GM06990 (cell line): ENCODE measurements around the gene GNB3.
A peak's percentile ranks its signal among the peaks of the same experiment; 100 is the strongest.
"Not testable (repeated sequence)": the region's sequence is repeated elsewhere in the genome, so short reads cannot be mapped to it uniquely, and the experiment has no call there.

Experiments used
- DNase-seq: peaks from one replicate; pipeline ENCODE4 v3.0.0-alpha.2; 2011; ENCODE audit not compliant: insufficient read length; ENCODE audit errors: extremely low read depth
- H3K27me3 ChIP-seq: replicated peaks from 2 replicates; pipeline ENCODE4 v1.6.0; 2011; ENCODE audit warnings: low read length; ENCODE audit not compliant: control insufficient read depth, insufficient read depth
- H3K36me3 ChIP-seq: 2 replicates; pipeline ENCODE4 v1.5.1; 2011; ENCODE audit warnings: low read length; ENCODE audit not compliant: control insufficient read depth, insufficient read depth
- H3K4me3 ChIP-seq: replicated peaks from 2 replicates; pipeline ENCODE4 v1.5.1; 2011; ENCODE audit warnings: low read depth, mild to moderate bottlenecking, control low read depth, low read length
- TF ChIP-seq, protein P1 (sequence below): IDR thresholded peaks from 2 replicates; pipeline ENCODE4 v1.5.1; 2011; ENCODE audit warnings: low read length, control low read depth, mild to moderate bottlenecking, inconsistent platforms; ENCODE audit not compliant: insufficient read depth, poor library complexity, severe bottlenecking

Gene GNB3

DNA sequence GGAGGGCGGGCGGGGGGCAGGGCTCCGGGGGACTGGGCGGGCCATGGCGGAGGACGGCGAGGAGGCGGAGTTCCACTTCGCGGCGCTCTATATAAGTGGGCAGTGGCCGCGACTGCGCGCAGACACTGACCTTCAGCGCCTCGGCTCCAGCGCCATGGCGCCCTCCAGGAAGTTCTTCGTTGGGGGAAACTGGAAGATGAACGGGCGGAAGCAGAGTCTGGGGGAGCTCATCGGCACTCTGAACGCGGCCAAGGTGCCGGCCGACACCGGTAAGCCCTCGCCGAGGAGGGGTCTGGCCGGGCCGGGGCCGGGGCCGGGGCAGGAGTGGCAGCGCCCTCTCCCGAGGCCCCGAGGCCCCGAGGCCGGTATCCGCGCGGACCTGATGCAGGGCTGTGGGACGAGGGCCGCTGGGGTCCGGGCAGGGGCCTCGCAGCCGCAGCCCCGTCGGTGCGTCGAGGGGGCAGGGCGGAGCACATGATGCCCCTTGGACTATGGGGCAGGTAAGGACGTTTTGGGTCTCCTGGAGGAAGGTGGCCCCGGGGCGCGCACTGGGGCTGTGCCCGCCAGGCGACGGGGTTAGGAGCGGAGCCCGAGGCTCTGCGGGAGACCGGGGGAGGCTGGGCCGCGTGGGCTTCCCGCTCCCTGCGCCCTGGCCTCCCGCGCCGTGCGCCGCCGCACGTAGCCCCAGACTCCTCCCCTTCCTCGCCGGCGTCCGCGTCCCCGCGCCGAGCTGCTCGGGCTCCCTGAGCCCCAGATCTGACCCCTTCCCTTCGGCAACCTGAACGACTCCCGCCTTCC, 26.9 kb downstream of the GNB3 start, which contains the start of gene TPI1:
TSS of gene TPI1 (plus strand) at position 119 of the 798 bp plus-strand sequence. CDS start at position 155, 36 bp downstream.
- peak; percentile 86 for DNase-seq
- Histone ChIP-seq H3K36me3 (peaks cover 33% of the 10 kb centered on the region), H3K27me3 (no peaks in the 10 kb centered on the region), H3K4me3 (peak within 1 kb of the TSS; percentile 72)
- TF ChIP-seq, protein P1, sequence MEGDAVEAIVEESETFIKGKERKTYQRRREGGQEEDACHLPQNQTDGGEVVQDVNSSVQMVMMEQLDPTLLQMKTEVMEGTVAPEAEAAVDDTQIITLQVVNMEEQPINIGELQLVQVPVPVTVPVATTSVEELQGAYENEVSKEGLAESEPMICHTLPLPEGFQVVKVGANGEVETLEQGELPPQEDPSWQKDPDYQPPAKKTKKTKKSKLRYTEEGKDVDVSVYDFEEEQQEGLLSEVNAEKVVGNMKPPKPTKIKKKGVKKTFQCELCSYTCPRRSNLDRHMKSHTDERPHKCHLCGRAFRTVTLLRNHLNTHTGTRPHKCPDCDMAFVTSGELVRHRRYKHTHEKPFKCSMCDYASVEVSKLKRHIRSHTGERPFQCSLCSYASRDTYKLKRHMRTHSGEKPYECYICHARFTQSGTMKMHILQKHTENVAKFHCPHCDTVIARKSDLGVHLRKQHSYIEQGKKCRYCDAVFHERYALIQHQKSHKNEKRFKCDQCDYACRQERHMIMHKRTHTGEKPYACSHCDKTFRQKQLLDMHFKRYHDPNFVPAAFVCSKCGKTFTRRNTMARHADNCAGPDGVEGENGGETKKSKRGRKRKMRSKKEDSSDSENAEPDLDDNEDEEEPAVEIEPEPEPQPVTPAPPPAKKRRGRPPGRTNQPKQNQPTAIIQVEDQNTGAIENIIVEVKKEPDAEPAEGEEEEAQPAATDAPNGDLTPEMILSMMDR = no peak

DNA sequence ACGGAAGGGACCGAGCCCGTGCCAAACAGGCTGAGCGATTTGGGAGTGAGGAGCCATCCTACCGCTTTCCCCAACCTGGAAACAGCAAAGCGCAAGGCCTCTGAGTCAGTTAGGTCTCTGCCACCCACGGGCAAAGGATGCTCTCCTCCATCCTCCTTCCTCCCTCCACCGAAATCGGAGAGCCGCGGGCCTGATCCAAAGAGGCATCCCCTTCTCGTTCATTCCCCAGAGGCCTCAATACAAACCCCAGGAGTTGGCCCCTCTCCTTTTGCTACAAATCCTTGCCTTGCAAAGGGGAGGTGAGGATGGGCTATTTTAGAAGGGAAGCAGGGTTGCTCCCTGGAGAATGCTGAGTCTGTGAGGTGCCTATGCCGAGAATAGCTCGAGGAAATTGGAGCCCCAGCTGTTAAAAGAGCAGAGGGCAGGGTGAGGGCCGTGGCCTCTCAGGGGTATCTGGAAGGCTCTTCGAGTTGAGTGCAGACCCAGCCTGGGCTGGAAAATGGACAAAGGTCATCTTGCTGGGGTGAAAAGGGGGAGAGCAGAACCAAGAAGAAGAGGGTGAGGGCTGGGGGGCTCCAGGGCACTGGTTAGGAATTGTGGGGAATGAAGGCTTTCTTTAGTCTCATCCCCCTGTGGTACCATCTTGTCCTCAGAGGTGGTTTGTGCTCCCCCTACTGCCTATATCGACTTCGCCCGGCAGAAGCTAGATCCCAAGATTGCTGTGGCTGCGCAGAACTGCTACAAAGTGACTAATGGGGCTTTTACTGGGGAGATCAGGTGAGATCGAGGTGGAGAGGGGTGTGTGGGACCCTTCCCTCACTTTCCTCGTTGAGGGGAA, 27.7 kb downstream of the GNB3 start:
- DNase-seq = no peak
- Histone ChIP-seq H3K36me3 (peaks cover 29% of the 10 kb centered on the region), H3K4me3 (peak overlapping the region; percentile 72), H3K27me3 (no peaks in the 10 kb centered on the region)
- TF ChIP-seq, protein P1 = peak; percentile 17

DNA sequence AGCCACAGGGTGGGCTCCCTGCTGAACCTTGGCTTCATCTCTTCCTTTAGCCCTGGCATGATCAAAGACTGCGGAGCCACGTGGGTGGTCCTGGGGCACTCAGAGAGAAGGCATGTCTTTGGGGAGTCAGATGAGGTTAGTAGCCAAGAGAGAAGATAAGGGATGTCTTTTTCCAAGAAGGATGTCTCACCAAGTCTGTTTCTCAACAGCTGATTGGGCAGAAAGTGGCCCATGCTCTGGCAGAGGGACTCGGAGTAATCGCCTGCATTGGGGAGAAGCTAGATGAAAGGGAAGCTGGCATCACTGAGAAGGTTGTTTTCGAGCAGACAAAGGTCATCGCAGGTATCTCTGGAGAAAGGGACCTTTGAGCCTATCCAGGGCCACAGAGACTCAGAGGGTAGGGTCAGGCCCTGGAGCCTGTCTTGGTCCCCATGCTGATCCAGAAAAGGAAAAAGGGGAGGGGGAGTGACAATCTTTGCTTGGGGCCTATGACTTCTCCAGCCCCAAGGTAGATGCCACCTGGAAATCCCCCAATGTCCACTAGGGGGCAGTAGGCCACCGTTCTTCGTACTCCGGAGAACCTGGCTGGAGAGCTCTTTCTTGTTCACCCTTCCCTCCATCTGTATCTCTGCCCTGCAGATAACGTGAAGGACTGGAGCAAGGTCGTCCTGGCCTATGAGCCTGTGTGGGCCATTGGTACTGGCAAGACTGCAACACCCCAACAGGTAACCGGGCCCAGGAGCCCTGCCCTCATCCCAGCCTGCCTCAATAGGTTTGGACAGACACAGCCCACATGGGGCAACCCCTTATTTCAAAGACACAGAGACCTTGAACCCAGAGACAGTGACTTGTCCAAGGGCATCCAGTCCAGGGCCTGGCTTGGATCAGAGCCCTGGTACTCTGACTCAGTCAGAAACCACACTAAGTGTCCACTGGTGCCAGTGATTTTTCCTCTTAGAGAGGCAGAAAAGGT, 28.6 kb downstream of the GNB3 start:
- TF ChIP-seq, protein P1 = peak; percentile 89
- Histone ChIP-seq H3K4me3 (peak overlapping the region; percentile 72), H3K27me3 (no peaks in the 10 kb centered on the region), H3K36me3 (peaks cover 25% of the 10 kb centered on the region)
- peak; percentile 48 for DNase-seq

DNA sequence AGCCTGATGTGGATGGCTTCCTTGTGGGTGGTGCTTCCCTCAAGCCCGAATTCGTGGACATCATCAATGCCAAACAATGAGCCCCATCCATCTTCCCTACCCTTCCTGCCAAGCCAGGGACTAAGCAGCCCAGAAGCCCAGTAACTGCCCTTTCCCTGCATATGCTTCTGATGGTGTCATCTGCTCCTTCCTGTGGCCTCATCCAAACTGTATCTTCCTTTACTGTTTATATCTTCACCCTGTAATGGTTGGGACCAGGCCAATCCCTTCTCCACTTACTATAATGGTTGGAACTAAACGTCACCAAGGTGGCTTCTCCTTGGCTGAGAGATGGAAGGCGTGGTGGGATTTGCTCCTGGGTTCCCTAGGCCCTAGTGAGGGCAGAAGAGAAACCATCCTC, 29.6 kb downstream of the GNB3 start:
- not testable (repeated sequence) for H3K4me3 ChIP-seq, H3K27me3 ChIP-seq, DNase-seq
- peaks cover 22% of the 10 kb centered on the region for H3K36me3 ChIP-seq

DNA sequence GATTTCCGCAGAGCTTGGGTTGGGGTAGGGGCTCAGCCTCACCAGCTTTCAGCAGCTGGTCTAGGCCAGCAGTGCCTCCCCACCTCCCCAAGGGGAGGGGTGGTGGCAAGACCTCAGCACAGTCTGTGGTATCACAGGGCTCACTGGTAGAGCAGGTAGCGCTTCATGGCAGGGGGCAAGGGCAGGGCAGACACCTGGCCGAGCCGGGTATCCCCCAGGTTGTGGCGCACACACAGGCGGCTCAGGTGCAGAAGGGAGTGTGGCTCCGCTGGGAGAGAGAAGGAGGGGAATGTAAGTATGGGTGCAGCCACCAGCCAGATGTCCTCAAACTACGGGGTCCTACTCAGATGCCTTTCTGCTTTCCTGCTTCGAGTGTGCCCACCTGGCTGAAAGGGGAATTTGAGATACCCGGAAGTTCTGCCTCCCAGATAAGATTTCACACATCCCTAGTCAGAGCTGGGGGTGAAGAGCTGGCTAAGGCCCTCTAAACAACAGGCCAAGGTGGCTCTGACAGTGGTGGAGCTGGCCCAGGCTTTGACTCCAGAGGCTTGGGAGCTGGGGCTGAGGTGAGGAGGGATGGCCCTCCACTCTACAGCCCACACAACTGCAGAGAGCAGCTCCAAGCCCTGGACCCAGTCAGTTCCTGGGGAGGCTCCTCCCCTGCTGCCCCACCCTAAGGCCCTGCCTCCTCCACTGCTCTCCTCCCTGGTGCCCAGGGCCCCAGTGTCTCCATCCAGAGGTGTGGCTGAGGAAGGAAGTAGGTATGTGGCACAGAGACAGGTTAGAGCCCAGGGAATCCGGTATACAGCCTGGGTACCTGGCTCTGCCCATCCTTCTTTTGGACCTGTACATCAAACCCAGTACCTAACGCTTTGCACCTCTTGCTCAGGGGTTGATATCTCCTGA, 30.6 kb downstream of the GNB3 start:
- DNase-seq = no peak
- Histone ChIP-seq H3K4me3 (peak overlapping the region; percentile 83; the same call in 1 of the 2 replicates), H3K36me3 (peaks cover 16% of the 10 kb centered on the region), H3K27me3 (no peaks in the 10 kb centered on the region)
- TF ChIP-seq, protein P1 = no peak
